ENCODE results near the gene SLC35A1. TPM values are rescaled to one million over a fixed set of nuclear protein-coding genes. Genes with fewer than 3 reads are reported as not detected.

The SLC35A1 gene
- total RNA-seq: 10 to 100 TPM; 12.0 to 20.0 (median 15.1) TPM

- ATAC-seq (ENCODE audit: low FRiP score): peak; percentile 98
- no peak for TF ChIP-seq CTCF (IDR thresholded peaks at IDR 0.05)
- DNase-seq (ENCODE audit: low spot score): peak; percentile 57
Measured at GRCh38 chr6:87472525-87473418, at the start of gene SLC35A1. Gene SLC35A1 (plus strand): TSS chr6:87472974. CDS start chr6:87473004, 30 bp downstream.

- no peak for ATAC-seq (ENCODE audit: low FRiP score)
- no peak for DNase-seq (ENCODE audit: low spot score)
- TF ChIP-seq CTCF (IDR thresholded peaks at IDR 0.05): no peak
Measured at GRCh38 chr6:87426789-87427188, 46.0 kb upstream of the SLC35A1 start.

- ATAC-seq (ENCODE audit: low FRiP score): no peak
- TF ChIP-seq CTCF (IDR thresholded peaks at IDR 0.05): no peak
- no peak for DNase-seq (ENCODE audit: low spot score)
Measured at GRCh38 chr6:87430499-87430898, 42.3 kb upstream of the SLC35A1 start.

- no peak for TF ChIP-seq CTCF (IDR thresholded peaks at IDR 0.05)
- ATAC-seq (ENCODE audit: low FRiP score) (no peak), DNase-seq (ENCODE audit: low spot score) (no peak)
Measured at GRCh38 chr6:87431263-87431662, 41.5 kb upstream of the SLC35A1 start.

GRCh38 chr6:87436435-87436834 lies 36.3 kb upstream of the SLC35A1 start:
- ATAC-seq (ENCODE audit: low FRiP score): no peak
- DNase-seq (ENCODE audit: low spot score): no peak

GRCh38 chr6:87441711-87442110 lies 31.1 kb upstream of the SLC35A1 start:
- DNase-seq (ENCODE audit: low spot score) (no peak), ATAC-seq (ENCODE audit: low FRiP score) (no peak)
- no peak for TF ChIP-seq CTCF (IDR thresholded peaks at IDR 0.05)

More at GRCh38 chr6:87436435-87436834, 36.3 kb upstream of the SLC35A1 start:
- no peak for TF ChIP-seq CTCF (IDR thresholded peaks at IDR 0.05)

- DNase-seq (ENCODE audit: low spot score) (no peak), ATAC-seq (ENCODE audit: low FRiP score) (no peak)
- TF ChIP-seq CTCF (IDR thresholded peaks at IDR 0.05): no peak
Measured at GRCh38 chr6:87444362-87444761, 28.4 kb upstream of the SLC35A1 start.

All from omental fat pad (tissue), 4 donors.